ENCODE measurements around the gene COMT. TPM values are rescaled to one million over a fixed set of nuclear protein-coding genes. Genes with fewer than 3 reads are reported as not detected.
A peak's percentile ranks its signal among the peaks of the same experiment; 100 is the strongest.

COMT gene
- total RNA-seq, 1 donor from 2014 or later = 145 TPM

DNA sequence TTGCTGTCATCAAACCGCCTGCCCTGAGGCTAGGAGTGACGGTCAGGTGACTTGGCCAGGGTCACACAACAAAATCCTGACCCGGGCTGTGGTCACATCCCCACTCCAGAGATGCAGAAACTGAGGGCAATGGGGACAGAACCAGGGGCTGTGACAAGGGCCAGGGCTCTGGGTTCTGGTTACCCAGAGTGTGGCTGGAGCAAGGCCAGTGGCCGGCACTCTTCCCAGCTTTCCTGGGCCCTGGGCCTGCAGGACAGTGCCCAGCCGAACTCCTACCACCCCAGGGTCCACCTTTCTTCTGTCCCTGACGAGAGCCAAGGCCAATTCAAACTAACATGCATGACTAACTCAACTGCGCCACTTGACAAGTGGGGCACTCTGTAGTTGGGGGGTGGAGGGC is 39.2 kb downstream of the COMT start:
- DNase-seq (ENCODE audit: low spot score) (no peak), ATAC-seq (no peak)

- DNase-seq (ENCODE audit: low spot score) (no peak), ATAC-seq (no peak)
Measured at GRCh38 chr22:19981171-19981960, 39.8 kb downstream of the COMT start.

DNA sequence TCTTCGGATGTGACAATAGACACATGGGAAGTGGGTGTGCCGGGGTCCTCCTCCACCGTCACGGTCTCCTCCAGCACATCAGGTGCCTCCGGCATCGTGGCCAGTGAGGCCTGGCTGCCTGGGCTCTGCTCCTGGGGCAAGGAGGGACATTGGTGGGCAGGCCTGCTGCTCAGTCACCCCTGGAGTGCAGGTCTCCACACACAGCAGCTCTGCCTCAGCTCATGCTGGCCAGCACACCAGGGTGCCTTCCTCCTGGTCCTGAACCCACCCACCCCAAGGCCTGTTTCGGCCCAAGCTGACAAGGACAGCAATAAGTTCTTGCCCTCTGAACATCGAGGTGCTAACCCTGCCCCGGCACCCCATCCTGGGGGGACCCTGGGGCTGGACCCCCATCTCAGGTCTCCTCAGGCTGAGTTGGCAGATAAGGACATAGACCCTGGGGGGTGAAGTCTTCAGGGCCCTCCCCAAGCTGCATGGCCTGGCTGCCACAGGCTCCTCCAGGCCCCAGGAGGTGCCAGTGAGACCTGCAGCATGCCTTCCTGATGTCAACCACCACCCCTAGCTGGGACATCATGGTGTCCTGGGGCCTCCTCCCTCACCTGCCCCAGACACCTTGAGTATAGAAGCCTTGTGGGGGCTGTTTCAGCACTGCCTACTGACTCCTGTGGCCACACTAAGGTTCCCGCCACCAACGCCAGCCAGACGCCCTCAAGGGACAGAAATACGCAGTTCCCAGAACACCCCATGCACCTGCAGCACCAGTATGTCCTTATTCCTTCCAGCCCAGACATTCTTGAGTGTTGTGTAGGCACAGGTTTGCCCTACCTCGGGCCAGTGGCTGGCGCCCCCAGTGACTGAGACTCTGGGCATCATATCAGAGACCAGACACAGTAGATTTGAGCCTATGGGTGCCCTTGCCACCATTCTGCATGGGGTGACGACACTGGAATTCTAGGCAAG is 40.7 kb downstream of the COMT start:
- ATAC-seq (no peak), DNase-seq (ENCODE audit: low spot score) (no peak)

- no peak for DNase-seq (ENCODE audit: low spot score)
- no peak for ATAC-seq
Measured at GRCh38 chr22:19982991-19983578, 41.5 kb downstream of the COMT start.

DNA sequence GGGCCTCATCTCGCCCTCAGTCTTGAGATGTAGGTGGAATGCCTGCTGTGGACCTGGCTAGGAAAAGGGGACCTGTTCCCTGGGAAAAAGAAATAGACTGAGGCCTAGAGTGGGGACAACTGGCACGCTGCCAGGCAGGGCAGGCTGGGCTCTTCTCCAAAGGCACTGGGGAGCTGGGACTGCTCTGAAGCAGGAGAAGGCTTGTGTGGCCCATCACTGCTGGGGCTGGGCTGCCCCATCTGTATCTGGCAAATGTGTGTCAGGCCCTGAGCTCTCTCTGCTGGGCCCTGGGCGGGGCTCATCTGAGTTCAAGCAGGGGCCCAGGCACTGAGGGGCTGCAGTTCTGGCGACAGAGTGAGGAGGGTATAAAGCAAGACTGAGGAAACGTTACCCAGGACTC is 42.2 kb downstream of the COMT start:
- DNase-seq (ENCODE audit: low spot score) (no peak), ATAC-seq (no peak)

DNA sequence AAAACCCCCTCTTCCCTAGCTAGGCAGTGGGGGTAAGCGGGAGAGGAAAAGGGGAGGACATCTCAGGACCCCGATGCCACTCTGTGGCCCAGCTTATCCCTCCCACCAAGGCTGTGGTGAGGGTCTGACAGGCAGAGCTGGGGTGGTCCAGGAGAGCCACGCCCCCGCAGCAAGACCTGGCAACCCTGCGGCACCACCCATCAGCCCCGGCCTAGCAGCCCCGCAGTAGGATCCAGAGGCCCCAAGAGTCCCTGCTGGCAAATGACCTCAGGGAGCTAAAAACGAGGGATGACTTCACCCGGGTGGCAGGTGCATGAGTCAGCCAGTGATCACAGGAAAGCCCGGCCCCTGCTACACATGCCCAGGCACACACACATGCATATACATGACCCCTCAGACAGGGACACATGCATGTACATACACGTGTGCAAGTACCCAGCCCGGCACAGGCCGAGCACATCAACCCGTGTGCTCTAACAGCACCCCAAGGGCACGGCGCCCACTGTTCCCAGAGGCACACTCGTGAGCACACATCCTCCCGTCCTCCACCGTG is 42.7 kb downstream of the COMT start:
- ATAC-seq (no peak), DNase-seq (ENCODE audit: low spot score) (no peak)

DNA sequence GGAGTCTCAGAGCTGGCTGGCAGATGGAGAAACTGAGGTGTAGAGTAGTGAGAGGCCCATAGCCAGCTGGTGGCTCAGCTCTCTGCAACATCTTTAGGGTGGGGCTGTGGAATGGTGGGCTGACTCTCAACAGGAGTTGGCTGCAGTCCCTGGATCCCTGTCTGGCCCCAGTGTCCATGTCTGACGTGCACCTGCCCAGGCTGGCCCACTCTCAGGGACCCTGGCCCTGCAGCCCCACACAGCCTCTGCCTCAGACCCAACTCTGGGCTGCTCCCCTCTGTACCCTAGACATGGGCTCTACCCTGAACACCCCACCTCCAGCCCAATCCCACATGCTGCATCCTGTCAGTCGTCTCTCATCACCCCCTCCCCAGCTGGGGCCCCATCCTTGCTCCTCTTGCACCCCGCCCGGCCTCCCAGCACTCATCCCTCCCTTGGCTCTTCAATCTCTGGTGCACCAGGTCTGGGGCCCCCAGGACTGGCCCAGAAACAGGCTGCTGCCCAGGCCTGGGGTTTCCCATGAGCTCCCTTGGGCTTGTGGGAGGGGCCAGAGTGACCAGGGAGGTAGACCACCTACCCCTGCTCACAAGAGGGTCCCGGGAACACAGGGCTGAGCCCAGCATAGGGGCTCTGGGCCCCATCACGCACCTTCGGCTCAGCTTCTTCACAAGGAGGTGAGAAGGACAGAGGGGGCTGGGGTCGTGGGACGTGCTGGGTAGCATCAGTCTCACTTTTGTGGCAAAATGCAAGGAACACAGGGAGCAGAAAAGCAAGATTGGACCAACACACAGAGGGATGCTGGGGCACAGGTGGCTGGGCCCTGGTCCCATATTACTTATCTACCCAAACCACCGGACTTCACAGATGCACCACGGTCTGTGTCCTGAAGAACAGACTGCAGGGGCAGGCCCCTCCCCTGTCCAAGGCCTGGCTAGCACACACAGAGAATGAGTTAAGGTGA is 43.6 kb downstream of the COMT start:
- DNase-seq (ENCODE audit: low spot score) (no peak), ATAC-seq (no peak)

GRCh38 chr22:19986011-19986409 is 44.4 kb downstream of the COMT start:
- ATAC-seq = no peak
- no peak for DNase-seq (ENCODE audit: low spot score)

- DNase-seq (ENCODE audit: low spot score) = peak; percentile 78
- peak; percentile 94 for ATAC-seq
Measured at GRCh38 chr22:19986410-19987341, 45.1 kb downstream of the COMT start.

GRCh38 chr22:19987394-19988306 is 46.1 kb downstream of the COMT start:
- no peak for ATAC-seq

DNA sequence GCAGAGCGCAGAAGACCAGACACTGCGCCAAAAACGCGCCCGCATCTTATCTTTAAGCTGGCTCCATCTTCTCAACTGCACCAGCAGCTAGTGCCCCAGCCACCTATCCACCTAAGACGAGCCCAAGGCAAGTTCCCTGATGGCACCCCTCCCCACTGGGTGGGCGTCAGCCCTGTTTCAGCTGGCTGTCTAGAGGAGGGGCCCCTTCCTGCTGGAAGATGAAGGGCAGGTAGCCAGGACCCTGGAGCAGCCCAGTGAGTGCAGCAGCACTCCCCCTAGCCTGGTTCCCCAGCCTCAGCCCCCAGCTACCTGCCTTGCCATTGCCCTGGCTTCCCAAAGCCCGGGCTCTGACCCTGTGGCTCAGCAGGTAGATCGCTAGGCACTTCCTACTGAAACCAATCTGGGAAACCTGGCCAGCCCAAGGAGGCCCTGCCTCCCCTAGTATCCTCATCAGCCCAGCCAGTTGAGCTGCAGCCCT is 46.8 kb downstream of the COMT start:
- DNase-seq (ENCODE audit: low spot score) = no peak
- ATAC-seq = no peak

More at GRCh38 chr22:19987394-19988306, 46.1 kb downstream of the COMT start:
- DNase-seq (ENCODE audit: low spot score) = no peak

DNA sequence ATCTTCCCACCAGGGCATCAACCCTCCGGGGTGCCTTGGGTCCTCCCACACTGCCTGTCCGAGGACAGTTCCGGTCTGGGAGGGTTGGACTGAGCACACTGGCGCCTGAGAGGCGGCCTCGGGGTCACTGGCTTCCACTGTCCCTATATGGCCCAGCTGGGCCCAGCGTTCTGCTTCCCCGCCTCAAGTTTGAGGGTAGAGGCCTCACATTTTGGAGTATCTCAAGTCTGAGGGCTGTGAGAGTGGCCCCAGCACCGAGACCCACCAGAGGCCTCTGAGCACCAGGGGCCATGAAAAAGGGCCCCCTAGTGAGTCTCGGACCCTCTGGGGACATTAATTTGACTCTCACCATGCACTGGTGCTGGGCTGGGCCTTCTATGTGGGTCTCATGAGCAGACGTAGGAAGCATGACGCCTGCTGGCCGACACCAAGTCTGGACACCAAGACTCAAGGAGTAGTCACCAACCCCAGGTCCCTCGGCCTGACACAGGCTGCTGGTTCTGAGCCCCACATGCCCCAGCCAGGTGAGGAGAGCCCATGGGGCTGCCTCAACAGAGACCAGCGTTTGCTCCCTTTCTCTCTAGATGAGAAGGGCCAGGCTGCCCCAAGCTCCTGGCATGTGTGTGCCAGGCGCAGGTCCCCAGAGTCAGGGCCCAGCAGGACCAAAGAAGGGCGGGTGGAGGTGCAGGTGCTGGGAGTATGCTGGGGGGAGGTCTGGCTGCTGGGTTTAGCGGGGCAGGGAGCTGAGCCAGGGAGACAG is 47.6 kb downstream of the COMT start:
- ATAC-seq (peak; percentile 36), DNase-seq (ENCODE audit: low spot score) (no peak)

DNA sequence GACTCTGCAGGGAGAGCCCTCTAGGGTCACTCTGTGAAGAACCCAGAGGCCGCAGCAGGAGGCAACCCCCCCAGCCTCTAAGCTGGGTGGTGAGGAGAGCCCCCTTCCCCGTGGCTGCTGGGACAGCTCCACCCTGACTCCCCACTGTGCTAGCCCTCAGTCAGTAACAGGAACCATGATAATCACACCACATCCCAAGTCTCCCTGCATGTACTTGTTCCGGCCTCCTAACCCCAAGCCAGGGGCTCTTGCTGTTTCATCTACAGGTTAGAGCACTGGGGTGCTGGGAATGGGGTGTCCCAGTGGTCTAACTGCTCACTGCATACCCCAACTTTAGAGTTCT is 48.1 kb downstream of the COMT start:
- ATAC-seq = no peak
- no peak for DNase-seq (ENCODE audit: low spot score)

DNA sequence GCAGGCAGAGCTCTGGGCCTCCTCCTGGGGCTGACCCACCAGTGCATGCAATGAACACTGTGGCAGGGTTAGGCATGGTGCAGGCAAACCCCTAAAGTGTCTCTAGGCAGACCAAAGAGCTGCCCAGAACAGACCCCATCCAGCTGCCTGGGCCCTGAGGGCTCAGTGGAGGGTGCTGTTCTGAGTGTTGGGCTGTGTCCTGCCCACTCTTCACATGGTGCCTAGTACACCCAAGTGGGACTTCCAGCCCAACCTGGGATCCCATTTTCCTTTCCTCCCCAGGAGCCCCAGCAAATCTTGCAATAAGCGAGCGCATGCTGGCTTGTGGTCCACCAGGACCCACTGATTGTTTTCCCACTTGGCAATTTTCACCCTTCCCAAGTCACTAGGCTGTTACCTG is 48.6 kb downstream of the COMT start:
- ATAC-seq (no peak), DNase-seq (ENCODE audit: low spot score) (no peak)

DNA sequence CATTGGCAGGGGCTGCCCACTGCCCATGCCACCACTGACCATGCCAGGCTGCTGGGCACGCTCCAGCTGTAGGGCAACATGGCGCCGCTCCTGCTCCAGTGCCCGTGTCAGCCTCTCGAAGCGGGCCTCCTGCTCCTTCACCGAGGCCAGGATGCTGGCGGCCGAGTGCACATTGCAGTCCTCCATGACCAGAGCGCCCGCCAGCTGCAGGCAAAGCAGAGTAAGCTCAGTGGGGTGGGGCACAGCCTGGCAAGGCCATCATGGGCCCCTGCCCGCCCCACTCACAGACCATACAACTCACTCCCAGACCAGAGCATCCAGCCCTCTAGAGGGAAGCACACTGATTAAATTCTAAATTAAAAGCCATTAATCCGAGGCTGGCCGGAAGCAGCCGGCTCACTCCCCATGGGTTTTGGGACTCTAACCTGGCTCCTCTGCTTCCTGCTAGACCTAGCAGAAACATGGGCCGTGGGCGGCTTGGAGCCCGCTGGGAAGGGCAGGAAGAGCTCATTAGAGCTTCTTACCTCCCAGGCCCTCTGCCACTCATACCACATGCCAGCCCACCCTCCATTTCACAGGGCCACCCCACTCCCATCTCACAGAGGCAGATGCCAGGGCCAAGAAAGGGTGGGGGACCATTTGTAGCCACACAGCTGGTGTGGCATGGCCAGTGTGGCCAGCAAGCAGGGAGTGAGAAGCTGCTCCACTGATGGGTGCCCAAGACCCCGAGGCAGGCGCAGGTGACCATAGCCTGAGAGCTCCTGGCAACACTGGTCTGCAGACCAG is 49.2 kb downstream of the COMT start:
- no peak for ATAC-seq
- no peak for DNase-seq (ENCODE audit: low spot score)

- DNase-seq (ENCODE audit: low spot score) (no peak), ATAC-seq (no peak)
Measured at GRCh38 chr22:19991395-19991644, 49.7 kb downstream of the COMT start.

Measured in left lobe of liver (tissue), 2 donors.